ENCODE results near the gene NDUFB10.
"Not testable (repeated sequence)": the region's sequence is repeated elsewhere in the genome, so short reads cannot be mapped to it uniquely, and the experiment has no call there.

Gene NDUFB10

DNA sequence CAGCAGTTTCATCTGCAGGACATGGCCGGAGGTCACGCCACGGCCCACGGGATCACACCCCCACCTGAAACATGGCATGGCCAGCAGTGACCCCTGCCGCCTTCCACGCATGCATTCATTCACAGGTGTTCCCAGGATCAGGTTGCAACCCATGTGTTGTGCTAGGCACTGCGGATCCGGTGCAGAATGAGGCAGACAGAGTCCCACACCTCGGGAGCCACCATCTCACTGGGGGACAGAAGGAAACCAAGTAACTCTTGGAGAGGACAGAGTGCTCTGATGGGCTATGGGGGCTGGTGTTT lies 12.0 kb upstream of the NDUFB10 start:
- no peak for DNase-seq

DNA sequence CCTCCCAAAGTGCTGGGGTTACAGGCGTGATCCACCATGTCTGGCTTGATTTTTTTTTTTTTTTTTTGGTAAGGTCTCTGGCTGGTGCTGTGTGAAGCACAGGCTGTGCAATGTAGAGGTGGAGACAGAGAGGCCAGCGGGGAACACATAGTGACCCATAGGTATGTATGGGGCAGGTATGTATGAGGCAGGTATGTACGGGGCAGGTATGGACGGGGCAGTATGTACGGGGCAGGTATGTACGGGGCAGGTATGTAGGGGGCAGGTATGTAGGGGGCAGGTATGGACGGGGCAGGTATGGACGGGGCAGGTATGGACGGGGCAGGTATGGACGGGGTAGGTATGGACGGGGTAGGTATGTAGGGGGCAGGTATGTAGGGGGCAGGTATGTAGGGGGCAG lies 9.8 kb upstream of the NDUFB10 start:
- no peak for DNase-seq

DNA sequence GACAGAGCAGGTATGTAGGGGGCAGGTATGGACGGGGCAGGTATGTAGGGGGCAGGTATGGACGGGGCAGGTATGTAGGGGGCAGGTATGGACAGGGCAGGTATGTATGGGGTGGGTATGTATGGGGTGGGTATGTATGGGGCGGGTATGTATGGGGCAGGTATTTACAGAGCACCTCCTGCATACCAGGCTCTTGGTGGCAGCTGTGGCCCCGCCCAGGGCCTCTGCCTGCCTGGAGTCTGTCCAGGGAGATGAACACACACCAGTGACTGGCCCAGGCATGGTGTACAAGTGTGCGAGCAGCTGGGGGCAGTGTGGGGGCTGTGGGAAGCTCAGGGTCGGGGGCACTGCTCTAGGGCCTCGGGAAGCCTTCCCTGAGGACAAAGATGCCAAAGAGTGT lies 9.3 kb upstream of the NDUFB10 start:
- no peak for DNase-seq

DNA sequence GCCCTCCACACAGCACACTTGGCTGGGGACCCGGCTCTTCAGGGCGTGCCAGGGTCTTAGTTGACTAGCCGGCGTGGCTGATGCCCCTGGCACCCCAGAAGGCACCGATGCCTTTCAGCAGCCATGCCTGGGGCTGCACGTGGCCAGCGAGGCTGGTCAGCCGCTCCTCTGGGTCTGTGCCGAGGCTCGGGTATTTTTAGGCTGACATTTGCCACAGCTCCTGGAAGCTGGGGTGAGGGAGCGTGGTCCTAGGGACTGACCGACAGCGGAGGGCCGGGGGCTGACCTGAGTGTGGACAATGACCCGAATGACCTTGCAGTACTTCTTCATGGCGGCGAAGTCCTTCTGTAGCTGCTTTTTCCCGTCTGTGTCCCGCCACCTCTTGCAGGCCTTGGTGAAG lies 8.8 kb upstream of the NDUFB10 start:
- DNase-seq: no peak

DNA sequence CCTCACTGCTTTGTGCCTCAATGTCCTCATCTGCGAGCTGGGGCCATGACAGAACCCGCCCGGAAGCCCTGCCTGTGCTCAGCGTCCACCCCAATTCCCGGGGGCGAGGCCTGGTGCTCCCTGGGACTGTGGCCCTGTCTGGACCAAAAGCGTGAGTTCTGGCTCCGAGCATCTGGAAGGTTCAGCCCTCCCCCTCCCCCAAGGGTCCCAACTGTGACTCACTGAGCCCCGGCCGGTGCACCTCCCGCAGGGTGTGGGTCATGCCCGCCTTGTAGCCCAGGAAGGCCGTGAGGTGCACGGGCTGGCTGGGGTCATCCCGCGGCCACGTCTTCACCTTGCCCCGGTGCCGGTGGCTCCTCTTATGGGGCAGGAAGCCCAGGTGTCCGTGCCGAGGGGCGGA lies 5.6 kb upstream of the NDUFB10 start:
- no peak for DNase-seq

DNA sequence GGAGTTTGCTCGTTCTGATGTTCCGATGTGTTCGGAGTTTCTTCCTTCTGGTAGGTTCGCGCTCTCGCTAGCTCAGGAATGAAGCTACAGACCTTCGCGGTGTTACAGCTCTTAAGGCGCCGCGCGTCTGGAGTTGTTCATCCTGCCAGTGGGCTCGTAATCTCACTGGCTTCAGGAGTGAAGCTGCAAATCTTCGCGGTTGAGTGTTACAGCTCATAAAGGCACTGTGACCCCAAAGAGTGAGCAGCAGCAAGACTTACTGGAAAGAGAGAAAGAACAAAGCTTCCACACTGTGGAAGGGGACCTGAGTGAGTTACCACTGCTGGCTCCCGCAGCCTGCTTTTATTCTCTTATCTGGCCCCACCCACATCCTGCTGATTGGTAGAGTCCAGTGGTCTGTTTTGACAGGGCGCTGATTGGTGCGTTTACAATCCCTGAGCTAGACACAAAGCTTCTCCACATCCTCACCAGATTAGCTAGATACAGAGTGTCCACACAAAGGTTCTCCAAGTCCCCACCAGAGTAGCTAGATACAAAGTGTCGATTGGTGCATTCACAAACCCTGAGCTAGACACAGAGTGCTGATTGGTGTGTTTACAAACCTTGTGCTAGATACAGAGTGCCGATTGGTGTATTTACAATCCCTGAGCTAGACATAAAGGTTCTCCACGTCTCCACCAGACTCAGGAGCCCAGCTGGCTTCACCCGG lies 1.8 kb upstream of the NDUFB10 start:
- not testable (repeated sequence) for DNase-seq

DNA sequence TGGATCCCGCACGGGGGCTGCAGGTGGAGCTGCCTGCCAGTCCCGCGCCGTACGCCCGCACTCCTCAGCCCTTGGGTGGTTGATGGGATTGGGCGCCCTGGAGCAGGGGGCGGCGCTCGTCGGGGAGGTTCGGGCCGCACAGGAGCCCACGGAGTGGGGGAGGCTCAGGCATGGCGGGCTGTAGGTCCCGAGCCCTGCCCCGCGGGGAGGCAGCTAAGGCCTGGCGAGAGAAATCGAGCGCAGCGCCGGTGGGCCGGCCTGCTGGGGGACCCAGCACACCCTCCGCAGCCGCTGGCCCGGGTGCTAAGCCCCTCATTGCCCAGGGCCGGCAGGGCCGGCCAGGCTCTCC lies 1.2 kb upstream of the NDUFB10 start:
- DNase-seq: not testable (repeated sequence)

DNA sequence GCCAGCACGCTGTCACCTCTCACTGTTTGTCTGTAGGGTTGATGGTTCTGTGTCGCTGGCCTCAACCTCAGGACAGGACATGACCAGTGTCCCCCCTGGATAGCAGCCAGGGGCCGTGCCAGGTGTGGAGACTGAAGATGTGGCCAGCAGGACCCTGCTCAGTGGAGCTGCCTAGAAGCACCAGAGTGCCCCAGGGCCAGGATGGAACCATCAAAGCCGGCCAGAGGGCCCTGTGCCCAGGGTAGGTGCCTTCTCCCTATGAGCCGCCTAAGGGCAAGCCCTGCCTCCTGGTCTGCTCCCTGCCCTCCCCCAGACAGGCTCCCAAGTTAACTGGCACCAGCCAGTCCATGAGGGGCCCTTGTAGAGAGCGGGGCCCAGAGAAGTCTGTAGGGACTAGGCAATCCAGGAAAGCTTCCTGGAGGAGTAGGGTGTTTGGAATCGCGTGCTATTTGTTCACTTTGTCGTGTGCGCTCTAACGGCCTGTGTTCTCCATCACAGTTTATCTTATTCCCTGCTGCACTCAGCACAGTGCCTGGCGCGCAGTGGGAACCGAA lies 546 bp upstream of the NDUFB10 start:
- no peak for DNase-seq

DNA sequence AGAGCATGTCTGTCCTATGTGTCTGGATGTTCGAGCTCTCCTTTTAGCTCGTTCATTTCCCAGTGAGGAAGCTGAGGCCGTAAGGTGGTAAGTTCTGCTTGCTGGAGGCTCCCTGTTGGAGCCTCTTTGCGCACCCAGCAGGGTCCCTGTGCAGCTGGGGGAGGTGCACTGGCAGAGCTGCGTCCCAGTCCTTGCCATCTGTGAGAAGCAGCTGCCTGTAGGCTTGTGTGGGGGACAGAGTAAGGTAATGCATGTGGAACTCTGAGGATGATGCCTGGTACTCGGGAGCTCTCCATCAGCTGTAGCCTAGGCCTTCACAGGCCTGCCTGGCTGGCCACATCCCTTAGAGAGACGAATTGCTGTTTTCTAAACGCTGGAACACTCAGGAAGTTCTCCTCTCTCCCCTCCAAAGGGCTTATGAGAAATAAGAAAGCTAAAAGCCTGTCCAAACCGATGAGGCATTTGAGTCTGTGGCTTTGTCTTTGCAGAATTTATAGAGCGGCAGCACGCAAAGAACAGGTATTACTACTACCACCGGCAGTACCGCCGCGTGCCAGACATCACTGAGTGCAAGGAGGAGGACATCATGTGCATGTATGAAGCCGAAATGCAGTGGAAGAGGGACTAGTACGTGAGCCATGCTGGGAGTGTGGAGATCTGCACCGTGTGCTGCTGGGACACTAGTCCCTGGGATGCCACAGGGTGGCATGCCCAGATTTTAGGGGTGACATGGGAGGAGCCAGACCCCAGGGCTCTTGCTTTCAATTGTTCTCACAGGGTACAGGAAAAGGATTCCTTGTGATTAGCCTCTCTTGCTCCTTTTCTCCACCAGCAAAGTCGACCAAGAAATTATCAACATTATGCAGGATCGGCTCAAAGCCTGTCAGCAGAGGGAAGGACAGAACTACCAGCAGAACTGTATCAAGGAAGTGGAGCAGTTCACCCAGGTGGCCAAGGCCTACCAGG lies 1.6 kb downstream of the NDUFB10 start:
- DNase-seq: peak in 1 of 2 donors; percentile 43

DNA sequence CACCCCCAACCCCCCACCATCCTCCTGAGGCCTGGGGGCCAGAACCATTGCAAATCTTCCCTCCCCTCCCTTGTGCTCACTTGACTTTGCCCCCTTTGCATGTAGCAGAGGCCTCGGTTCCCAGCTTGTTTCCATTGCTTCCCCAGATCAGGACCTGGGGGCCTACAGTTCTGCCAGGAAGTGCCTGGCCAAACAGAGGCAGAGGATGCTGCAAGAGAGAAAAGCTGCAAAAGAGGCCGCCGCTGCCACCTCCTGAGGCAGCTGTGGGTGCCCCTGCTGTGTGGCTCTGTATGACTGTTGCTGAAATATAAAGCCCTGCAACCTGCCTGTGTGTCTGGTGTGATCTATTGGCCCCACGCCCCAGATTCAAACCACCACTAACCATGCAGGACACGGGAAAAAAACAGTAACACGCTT lies 2.3 kb downstream of the NDUFB10 start:
- no peak for DNase-seq

DNA sequence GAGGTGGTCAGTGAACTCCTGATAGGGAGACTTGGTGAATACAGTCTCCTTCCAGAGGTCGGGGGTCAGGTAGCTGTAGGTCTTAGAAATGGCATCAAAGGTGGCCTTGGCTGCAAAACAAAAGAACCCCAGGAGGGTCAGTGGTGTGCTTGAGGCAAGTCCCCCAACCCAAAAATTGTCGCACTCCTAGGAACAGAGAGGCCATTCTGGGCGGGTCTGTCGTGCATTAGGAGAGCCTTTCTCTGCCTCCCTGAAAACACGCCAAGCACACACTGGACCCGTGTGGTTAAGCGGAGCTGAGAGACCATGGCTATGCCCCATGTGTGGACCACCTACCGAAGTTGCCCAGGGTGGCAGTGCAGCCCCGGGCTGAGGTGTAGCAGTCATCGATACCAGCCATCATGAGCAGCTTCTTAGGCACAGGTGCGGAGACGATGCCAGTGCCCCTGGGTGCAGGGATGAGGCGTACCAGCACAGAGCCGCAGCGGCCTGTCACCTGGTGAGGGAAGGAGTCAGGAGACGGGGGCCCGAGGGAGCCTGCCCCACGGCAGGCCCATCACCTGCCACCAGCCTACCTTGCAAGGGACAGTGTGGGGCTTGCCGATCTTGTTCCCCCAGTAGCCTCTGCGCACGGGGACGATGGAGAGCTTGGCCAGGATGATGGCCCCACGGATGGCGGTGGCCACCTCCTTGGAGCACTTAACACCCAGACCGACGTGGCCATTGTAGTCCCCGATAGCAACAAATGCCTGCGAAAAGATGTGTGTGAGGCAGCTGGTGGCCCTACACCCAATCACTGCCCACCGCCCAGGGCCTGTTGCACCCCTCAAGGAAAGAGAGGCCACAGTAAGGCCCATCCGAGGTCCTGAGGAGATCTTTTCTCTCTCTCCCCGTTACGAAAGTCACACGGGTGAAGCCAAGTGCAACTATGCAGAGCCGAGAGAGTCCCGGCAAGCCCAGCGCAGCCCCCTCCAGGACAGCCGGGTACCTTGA lies 3.1 kb downstream of the NDUFB10 start:
- not testable (repeated sequence) for DNase-seq

DNA sequence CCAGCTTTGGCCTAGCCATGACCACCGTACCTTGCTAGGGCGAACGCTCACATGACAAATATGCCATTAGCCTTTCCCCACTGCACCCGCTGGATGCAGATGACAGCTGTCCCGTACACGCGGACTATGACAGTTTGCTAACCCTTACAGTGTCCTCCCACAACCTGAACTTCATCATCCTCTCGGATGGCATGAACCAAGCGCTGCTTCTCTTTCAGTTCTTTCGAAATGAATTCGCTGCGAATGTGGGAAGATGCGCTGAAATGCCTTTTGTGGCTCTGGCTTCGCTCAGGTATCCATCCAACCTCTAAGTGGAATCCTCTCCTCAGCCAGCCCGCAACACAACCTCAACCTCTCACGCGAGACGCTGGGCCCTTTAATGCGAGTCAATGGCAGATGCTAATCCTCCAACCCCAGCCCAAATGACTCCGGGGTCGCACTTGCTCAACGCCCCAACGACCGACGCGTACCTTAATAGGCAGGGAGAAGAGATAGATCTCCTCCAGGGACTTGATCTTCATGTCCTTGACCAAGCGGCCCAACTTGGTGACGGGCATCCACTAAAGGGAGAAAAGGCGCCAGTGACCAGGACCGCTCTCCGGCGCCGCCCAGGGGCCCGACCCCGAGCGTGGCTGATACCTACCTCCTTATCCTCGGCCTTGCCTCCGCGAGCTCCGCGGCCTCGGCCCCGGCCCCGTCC lies 4.6 kb downstream of the NDUFB10 start:
- peak; percentile 31 to 49 for DNase-seq

DNA sequence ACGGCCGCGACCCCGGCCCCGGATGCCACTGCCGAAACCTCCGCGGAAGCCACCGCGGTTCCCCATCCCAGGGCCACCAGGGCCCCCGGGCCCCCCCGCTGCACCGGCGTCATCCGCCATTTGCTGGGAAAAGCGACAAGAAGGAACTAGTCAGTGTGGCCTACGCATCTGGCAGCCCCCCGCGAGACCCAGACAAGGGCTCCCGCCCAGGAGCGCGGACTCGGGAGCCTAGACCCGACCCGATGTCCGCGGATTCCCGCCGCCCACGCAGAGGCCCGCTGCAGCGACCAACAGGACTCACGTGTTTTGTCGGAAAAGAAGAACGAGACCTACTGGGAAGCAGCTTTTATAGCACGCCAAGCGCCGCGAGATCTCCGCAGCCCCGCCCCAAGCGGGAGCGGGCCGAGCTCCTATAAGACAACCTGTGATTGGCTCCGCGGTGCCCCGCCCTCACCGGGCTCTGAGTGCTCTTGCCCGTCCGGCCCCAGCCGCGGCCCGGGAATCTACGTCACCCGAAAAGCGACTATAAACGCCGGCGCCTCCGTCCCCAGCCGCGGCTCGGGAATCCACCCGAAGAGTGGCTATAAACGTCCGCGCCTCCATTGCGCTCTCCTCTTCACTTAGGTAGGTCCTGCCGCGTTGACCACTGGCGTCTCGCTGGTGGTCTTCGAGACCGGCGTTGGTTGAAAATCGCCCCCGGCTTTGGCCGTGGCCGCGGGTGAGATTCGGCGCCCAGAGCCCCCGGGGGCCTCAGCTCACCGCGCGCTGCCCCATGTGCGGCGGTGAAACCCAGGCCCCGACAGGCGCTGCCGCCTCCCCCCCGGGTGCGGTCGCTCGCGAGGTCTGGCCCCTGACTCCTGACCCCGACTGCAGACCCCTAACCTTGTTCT lies 5.4 kb downstream of the NDUFB10 start, which contains the start of gene RPS2:
TSS of gene RPS2 (minus strand) at position 321 of the 890 bp plus-strand sequence. CDS start at position 120, 201 bp downstream.
- peak; percentile 99 to 100 for DNase-seq

DNA sequence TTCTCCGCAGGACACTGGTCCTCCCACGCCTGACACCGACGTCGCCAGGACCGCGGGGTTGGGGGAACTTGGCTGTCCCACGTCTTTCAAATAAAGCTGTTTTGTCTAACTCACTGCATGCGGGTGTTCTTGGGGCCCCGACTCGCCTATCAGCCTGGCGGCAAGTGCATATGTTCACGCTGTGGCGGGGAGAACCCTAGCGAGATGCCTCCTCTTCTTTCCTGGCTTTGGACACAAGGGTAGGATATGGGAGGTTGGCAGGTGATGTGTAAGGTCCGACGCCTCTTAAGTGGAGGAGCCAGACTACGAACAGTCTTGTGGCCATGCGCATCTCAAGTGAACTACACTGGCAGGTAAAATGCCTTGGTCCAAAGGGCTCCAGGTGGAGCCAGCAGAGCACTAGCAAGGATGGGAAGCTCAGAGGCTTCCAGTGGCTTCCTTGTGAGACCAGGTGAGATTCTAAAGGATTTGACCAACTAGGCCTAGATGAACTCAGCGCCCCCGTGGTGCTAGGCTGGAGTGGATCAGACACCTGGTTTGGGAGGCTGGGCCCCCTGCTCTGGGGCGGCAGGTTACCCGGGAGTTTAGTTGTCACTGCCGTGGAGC lies 6.2 kb downstream of the NDUFB10 start:
- DNase-seq: peak in 1 of 2 donors; percentile 27

DNA sequence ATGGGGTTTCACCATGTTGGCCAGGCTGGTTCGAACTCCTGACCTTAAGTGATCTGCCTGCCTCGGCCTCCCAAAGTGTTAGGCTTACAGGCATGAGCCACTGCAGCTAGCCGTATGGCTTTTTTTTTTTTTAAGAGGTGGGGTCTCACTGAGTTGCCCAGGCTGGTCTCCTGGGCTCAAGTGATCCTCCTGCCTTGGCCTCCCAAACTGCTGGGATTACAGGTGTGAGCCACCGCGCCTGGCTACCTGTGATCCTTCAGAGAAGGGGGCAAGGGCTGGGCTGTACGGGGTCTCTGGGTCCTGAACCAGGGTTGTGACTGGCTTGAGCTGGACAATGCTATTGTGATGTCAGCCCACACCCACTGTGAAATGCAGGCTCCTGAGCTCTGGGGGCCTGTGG lies 7.1 kb downstream of the NDUFB10 start, which contains the start of gene RNF151:
TSS of gene RNF151 (plus strand) at position 397 of the 400 bp plus-strand sequence. CDS start 26 bp downstream, outside the sequence.
- DNase-seq: no peak

DNA sequence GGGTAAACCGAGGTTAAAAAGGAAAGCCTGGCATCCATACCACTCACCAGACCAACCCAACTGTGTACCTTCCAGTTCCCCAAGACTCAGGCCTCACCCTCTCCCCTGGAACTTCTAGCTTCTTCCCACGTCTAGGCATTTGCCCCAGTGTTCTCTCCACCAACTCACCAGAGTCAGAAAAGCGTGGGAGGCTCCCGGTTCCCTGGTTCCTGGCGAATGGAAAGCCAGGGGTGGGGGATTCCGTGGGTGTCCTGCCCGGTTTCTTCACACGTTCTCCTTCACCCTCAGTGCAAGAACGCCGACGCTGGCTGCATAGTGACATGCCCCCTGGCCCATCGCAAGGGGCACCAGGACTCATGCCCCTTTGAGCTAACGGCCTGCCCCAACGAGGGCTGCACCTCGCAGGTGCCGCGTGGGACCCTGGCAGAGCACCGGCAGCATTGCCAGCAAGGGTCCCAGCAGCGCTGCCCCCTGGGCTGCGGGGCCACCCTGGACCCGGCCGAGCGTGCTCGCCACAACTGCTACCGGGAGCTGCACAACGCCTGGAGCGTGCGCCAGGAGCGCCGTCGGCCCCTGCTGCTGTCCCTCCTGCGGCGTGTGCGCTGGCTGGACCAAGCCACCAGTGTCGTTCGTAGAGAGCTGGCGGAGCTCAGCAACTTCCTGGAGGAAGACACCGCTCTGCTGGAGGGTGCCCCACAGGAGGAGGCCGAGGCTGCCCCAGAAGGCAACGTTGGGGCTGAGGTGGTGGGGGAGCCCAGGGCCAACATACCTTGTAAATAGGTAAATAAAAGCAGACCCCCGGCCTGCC lies 9.0 kb downstream of the NDUFB10 start:
- DNase-seq: no peak

DNA sequence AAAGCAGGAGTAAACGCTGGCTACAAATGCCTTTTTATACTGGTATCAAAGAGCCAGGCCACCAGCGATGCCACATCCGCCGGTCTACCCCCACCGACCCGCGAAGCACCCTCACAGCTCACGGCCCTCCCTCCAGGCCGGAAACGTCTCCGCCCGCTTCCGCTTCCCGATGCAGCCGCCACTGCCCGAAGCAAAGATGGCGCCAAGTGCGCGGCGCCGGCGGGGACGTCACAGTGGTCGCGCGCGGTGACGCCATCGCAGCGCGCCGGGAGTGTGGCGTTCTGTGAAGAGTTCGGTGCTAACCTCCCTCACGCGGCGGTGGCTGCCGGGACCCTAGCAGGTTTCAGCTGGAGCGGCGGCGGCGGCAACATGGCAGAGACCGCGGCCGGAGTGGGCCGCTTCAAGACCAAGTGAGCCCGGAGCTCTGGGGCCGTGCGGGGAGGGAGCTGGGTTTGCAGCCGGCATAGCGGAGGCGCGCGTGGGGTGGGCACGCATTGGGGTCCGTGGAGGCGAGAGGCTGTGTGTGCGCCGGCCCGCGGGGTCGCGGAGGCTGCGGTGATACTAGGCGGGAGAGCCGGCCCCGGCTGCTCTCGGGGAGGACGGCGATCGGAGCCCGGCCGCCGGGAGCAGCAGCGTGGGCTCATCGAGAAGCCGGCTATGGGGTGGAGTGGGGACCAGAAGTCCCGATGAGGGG lies 12.6 kb downstream of the NDUFB10 start, which contains the start of gene TBL3:
TSS of gene TBL3 (plus strand) at position 258 of the 694 bp plus-strand sequence. CDS start at position 370, 112 bp downstream.
- peak; percentile 96 to 97 for DNase-seq

DNA sequence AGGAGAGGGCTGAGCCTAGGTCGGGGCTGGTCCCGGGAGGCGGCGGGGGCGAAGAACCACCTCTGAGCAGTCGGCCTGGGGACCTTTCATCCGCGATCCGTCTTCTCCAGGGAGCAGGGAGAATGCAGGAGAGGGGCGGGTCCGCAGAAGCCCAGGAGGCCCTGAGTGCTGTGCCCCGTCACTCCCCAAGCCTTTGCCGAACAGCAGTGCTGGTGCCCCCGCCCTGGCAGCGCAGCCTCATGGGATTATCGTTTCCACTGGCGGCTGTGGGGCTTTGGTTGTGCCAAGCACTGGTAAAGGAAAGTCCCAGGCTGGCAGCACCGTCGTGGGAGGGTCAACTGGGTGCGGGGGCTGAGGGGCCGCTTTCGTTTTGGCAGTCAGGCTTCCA lies 13.1 kb downstream of the NDUFB10 start:
- no peak for DNase-seq
